PFSK-1 (cell line): ENCODE data around the gene KRT4.

Experiments used
- FOXP2 ChIP-seq: optimal IDR thresholded peaks from 2 replicates; pipeline ENCODE3; 2011; ENCODE audit warnings: borderline replicate concordance, control low read depth, inconsistent platforms; ENCODE audit not compliant: insufficient read depth; ENCODE audit errors: extremely low read length, extremely low read depth
- POLR2AphosphoS5 ChIP-seq: IDR thresholded peaks from 2 replicates; pipeline ENCODE4 v1.6.1; 2012; ENCODE audit warnings: low read depth, mild to moderate bottlenecking, control low read depth, low read length, moderate library complexity
- REST ChIP-seq, 2 experiments: IDR thresholded peaks; 2 replicates each; pipeline versions ENCODE4 v1.6.1 to v1.8.0; 2011 to 2012; ENCODE audit warnings: low read depth in 2 of 2, low read length in 2 of 2, control low read depth in 1 of 2, inconsistent platforms in 1 of 2, mild to moderate bottlenecking in 1 of 2, moderate library complexity in 1 of 2; ENCODE audit not compliant: insufficient read depth in 1 of 2
- SIN3A ChIP-seq: IDR thresholded peaks from 2 replicates; pipeline ENCODE4 v1.6.1; 2012; ENCODE audit warnings: mild to moderate bottlenecking, low read length, moderate library complexity, borderline replicate concordance; ENCODE audit not compliant: insufficient read depth
- TAF1 ChIP-seq: IDR thresholded peaks from 2 replicates; pipeline ENCODE4 v1.6.1; 2012; ENCODE audit warnings: low read length, control low read depth, borderline replicate concordance; ENCODE audit not compliant: insufficient read depth

KRT4 gene

GRCh38 chr12:52829986-52830770, 16.3 kb upstream of the KRT4 start:
- TF ChIP-seq SIN3A (no peak), POLR2AphosphoS5 (no peak), REST (IDR thresholded peaks at IDR 0.05; ENCODE audit: insufficient read depth in 1 of 2, low read depth in 2 of 2, low read length in 2 of 2) (no peak), FOXP2 (no peak), TAF1 (no peak)

- TF ChIP-seq TAF1, result no peak
- TF ChIP-seq FOXP2, result no peak
- TF ChIP-seq SIN3A, result no peak
These were observed 14.7 kb upstream of the KRT4 start for GRCh38 chr12:52828591-52829021.

GRCh38 chr12:52828156-52828555, 14.2 kb upstream of the KRT4 start:
- TF ChIP-seq FOXP2 (no peak), SIN3A (no peak), TAF1 (no peak), REST (IDR thresholded peaks at IDR 0.05; ENCODE audit: insufficient read depth in 1 of 2, low read depth in 2 of 2, low read length in 2 of 2) (no peak), POLR2AphosphoS5 (no peak)

- TF ChIP-seq REST (IDR thresholded peaks at IDR 0.05; ENCODE audit: insufficient read depth in 1 of 2, low read depth in 2 of 2, low read length in 2 of 2), result no peak
- no peak for TF ChIP-seq TAF1
- TF ChIP-seq POLR2AphosphoS5, result no peak
- TF ChIP-seq SIN3A, result no peak
These were observed 13.7 kb upstream of the KRT4 start for GRCh38 chr12:52827499-52828090.

- TF ChIP-seq FOXP2 (no peak), SIN3A (no peak), TAF1 (no peak), REST (IDR thresholded peaks at IDR 0.05; ENCODE audit: insufficient read depth in 1 of 2, low read depth in 2 of 2, low read length in 2 of 2) (no peak), POLR2AphosphoS5 (no peak)
These were observed 12.9 kb upstream of the KRT4 start for GRCh38 chr12:52826611-52827498.
